Islet of Langerhans (tissue), 1 donor: Measurements from ENCODE around the gene UBE2C.

ENCODE experiments used
- FAIRE-seq: peaks from one replicate; lab custom pipeline; 2011; peaks lifted over from hg19 to GRCh38; lab: Jason Lieb, UNC

Gene UBE2C

DNA sequence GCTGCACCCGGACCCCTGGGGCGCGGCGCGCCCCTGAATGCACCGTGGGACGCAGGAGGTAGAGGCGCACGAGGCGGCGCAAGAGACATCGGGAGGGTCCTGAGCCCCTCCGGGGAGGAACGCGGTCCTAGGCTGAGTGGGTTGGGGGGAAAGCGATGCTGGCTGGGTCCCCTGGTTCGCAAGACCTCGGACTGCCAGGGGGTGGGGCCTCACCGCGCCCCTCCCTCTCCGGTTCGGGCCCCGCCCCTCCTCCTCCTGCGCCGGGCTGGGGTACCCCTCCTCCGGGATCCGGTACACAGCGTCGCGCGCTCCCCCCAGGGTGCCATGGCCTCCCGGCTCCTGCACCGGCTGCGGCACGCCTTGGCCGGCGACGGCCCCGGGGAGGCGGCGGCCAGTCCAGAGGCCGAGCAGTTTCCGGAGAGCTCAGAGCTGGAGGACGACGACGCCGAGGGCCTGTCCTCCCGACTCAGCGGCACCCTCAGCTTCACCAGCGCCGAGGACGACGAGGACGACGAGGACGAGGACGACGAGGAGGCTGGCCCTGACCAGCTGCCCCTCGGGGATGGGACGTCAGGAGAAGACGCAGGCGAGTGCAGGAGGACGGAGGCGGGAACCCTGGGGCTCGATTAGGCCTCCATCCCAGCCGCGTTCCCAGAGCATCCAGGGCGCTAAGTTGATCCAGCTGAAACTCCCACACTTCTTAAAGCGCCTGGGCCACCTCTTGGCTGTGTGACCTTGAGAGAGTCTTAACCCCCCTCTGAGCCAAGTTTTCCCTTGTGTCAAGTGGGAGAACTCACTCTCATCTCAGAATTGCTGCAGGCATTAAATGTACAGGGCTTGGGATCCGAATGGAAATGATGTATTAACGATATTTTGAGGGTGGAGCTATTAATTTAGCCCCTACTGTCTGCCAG, 21.7 kb downstream of the UBE2C start:
- FAIRE-seq = no peak

DNA sequence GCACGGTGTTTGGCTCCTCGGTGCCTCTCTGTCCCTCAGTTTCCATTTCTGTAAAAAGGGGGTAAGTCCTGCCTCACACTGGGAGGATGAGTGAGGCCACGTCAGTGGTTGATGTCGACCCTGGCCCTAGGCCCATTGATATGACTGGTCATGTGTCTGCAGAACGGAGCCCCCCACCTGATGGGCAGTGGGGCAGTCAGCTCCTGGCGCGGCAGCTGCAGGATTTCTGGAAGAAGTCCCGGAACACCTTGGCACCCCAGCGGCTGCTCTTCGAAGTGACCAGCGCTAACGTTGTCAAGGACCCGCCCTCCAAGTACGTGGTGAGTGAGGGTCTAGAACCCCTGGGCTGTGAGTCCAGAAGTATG, 22.3 kb downstream of the UBE2C start:
- FAIRE-seq = no peak

DNA sequence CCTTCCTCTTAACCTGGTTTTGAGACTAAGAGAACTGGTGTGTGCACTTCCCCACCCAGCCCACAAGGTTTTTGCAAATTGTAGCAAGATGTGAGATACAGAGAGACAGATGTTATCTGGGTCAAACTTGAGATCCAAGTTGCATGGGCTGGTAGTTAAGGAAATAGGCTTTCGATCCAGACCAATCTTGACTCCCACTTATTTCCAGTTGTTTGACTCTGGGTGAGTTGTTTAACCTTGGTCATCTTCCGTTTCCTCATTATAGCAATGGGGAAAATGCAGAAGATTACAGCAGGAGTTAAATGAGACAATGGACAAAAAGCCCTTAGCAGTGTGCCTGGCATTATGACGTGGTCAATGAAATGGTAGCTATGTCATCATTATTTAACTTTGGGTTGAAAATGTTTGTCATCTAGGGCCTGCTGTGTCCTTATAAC, 22.9 kb downstream of the UBE2C start:
- FAIRE-seq = no peak

DNA sequence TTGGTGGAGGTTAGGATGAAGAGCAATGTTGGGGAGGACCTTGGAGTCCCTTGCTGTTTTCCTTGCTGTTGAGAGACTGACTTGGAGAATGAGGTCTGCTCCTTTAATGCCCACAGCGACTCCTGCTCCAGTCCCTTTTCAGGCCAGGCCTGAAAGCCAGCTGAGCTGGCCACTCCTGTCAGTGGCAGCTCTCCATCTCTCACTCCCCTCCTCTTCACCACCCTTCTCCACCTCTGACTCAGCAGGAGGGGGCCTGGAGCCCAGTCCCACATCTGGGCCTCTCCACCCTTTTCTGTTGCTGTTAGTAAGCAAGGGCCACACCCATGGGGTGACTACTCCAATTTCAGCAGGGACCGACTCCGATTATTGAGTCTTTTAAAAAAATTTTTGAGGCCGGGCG, 23.4 kb downstream of the UBE2C start:
- FAIRE-seq = no peak

DNA sequence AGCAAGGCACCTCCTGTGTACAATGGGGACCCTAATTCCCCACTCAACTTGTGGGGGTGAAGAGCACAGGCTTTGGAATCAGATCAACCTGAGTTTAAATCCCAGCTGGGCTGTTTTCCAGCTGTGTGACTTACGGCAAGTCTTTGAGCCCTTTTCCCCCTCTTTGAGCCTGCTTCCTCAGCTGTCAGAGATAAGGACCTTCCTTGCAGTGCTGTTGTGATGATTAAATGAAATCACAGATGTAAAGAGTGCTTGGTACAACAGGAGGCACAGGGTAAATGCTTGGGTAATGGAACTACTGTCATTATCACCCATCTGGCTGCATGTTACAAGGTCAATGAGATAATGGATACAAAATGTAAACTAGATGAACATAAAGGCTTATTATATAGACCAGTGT, 24.4 kb downstream of the UBE2C start:
- FAIRE-seq = no peak

DNA sequence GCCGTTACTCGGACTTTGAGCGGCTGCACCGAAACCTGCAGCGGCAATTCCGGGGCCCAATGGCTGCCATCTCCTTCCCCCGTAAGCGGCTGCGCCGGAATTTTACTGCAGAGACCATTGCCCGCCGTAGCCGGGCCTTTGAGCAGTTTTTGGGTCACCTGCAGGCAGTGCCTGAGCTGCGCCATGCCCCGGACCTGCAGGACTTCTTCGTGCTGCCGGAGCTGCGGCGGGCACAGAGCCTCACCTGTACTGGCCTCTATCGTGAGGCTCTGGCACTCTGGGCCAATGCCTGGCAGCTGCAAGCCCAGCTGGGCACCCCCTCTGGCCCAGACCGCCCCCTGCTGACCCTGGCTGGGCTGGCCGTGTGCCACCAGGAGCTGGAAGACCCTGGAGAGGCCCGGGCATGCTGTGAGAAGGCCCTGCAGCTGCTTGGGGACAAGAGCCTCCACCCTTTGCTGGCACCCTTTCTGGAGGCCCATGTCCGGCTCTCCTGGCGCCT, 28.3 kb downstream of the UBE2C start:
- no peak for FAIRE-seq

DNA sequence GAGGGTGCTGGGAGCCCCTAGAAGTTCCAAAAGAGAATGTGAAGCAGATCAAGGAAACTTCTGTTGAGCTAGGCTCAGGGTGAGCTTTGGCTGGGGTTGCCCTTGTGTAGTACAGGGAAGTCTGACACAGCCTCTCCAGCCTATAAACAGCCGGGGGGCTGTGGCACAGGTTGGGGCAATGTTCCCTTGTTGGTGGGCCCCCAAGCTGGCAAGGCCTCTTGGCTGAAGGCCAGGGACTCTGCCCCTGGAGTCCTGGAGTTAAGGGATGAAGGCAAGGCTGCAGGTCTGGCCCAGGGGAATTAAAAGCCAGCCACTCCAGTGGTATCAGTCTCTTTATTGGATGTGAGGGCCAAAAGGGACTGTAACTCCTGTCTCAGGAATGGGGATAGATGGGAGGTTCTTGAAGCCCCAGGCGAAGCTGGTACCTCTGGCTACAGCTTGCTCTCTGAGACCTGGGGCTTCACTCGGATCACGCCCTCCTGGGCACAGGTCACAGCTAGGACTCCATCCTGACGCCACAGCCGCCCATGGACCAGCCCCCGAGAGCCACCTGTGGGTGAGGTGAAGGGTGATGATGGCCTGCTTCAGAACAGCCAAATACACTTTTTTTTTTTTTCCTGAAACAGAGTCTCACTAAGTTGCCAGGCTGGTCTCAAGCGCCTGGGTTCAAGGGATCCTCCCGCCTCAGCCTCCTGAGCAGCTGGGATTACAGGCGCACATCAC, 29.1 kb downstream of the UBE2C start:
- FAIRE-seq = no peak

DNA sequence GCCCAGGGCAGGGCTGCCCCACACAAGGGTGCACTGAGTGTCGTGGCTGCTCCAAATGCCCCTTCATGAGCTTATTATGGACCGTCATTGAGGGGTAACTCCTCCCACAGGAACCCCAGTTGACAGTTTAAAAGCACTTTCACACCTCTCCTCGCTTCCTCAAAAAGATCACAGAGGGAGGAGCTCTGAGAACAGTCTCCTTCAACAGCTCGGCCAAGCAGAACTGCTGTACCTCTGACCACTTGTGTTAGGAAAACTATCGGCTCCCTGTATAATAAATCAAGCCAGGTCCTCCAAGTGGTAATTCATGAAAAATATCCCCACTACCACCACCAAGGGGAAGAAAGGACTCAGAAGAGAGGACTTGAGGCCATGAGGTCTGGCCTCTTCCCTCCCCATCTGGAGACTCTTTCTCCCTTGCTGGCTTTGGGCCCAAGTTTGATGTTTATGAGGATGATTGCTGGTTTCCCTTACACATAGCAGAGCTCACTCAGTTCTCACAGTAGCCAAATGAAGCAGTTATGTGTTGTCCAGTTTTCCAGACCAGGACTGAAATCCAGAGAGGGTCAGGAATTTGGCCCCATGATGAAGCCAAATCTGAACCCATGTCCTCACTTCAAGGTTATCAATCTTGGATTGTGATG, 29.8 kb downstream of the UBE2C start:
- FAIRE-seq = no peak

DNA sequence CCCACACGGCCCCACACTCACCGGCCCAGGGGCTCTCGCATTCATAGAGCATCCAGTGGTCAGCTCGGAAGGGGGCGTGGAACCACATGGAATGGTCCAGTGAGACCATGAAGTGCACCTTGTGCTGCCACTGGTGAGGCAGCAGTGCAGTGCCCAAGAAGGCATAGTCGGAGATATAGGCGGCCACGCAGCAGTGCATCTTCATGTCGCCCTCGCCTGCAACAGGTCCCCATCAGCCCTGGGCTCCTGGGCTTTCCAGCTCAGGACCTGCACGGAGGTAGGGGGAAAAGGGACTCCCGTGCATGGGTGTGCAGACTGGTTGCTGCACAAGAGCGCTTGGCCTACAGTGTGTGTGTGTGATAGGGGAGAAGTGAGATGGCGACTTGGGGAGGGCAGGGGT, 31.1 kb downstream of the UBE2C start:
- no peak for FAIRE-seq

DNA sequence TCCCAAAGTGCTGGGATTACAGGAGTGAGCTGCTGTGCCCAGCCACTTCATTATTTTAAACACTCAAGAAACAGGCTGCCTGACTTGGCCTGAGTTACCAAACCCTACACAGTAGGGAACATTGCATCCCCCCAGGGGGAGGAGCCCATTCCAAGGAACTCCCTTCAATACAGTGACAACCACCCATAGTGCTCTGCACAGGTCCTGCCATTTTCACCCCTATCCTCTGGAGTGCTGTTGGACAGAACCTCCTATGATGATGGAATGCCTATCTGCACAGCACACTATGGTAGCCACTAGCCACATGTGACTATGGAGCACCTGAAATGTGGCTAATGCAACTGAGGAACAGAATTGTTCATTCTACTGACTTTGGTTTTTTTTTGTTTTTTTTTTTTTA, 33.0 kb downstream of the UBE2C start:
- FAIRE-seq = no peak

DNA sequence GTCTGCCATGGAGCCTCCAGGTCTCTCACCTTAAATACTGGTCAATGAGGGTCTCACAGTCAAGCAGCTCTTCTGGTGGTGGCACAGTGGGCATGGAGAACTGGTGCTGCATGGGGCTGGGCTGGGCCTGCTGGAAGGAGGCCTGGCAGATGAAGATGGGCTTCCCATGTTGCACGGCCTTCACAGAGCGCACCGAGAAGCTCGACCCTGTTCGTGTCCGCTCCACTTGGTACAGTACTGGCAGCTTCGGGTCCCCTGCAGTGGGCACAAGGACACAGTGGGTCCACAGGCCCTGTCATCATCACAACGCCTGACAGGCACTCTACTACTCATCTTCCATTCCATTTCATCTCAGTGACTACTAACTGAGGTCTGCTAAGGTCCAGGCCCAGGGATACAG, 36.0 kb downstream of the UBE2C start:
- FAIRE-seq = no peak

DNA sequence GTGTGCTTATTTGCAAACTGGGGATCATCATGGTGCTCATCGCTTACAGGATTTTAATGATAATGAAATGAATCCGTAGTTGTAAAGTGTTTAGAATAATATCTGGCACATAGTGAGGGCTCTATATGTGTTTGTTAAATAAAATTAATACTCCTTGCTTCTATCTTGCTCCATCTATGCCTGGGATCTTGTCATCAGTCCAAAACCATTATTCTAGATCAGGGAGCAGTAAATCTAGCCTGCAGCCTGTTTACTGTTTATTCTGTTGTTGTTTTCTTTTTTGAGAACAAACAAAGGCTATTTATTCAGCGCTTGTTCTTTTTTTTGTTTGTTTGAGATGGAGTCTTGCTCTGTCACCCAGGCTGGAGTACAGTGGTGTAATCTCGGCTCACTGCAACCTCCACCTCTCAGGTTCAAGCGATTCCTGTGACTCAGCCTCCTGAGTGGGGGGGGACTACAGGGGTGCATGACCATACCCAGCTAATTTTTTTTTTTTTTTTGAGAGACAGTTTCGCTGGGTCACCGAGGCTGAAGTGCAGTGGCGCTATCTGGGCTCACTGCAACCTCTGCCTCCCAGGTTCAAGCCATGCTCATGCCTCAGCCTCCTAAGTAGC, 36.6 kb downstream of the UBE2C start:
- no peak for FAIRE-seq

DNA sequence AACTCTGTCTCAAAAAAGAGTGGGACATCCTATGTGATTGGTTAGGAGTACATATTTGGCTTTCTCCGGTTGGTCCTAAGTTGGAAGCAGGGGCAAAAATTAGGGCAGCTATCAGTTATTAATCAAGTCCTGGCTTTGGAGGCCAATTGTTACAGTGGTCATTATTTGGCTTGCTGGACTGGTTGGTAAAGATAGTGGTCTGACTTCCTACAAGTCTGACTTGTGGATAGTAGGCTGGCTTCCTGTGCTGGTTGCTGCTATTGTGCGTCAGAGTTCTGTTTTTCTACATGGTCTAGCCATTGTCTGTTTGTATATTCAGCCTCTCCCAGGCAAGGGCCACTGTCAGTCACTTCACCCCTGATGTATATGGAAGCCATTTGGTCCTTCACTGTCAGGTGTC, 37.8 kb downstream of the UBE2C start:
- no peak for FAIRE-seq

DNA sequence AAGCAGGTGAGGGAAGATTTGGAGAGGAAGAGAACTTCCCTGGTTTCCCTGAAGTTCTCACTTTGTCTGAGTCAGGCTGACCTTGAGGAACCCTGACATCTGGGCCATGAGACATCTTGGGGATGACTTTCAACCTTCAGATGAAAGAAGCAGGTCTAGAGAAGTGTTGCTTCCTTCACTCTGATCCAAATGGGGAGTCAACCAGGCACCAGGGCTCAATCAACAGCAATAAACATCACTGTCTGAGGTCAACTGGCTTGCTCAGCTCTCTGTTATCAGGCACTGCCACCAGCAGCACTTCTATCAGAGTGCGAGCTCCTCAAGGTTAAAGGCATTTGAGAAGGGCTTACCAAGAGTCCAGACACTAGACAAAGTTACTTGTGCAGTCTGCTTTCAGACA, 38.5 kb downstream of the UBE2C start:
- no peak for FAIRE-seq

DNA sequence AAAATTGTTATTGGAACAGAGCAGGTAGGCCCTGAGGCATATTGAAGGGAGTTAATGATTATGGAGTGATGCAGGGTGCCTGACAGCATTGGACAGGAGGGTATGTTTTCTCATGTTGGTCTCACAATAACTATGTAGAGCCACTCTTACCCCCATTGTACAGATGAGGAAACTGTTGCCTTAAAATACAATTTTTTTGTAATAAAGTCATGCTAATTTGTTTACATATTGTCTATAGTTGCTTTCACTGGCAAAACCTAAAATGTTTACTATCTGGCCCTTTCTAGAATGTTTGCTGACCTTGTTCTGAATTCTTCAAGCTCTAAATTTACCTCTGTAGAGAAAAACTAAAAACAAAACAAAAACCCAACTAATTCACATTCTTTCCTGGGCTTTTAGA, 39.1 kb downstream of the UBE2C start:
- no peak for FAIRE-seq

DNA sequence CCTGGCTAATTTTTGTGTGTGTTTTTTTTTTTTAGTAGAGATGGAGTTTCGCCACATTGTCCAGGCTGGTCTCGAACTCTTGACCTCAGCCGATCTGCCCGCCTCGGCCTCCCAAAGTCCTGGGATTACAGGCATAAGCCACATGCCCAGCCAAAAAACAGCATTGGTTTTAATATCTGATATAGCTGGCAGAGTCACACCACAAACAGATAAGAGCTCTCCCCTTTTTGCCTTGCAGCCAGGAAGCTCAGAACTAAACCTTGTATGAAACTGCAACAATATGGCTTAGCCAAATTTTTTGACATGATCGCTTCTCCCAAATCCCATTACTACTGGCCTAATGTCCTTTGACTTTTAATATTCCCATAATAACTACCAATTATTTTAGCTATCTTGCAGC, 39.9 kb downstream of the UBE2C start:
- no peak for FAIRE-seq

DNA sequence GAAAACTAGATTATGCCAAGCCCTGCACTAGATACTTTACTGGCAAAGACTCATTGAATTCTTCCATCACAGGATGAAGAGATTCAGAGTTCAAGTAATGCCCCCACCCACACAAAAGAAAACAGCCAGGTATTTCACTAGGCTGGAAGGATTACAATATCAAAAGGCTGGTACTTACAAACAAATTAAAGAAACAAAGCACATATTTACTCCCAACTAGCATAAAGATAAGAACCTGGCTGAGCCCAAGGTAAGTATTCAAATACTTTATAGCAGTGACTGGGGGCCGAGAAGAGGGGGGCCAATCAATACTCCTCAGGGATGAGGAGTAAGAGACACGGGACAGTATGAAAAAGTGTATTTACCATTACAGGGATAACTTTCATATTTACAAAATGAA, 41.0 kb downstream of the UBE2C start:
- FAIRE-seq = no peak

DNA sequence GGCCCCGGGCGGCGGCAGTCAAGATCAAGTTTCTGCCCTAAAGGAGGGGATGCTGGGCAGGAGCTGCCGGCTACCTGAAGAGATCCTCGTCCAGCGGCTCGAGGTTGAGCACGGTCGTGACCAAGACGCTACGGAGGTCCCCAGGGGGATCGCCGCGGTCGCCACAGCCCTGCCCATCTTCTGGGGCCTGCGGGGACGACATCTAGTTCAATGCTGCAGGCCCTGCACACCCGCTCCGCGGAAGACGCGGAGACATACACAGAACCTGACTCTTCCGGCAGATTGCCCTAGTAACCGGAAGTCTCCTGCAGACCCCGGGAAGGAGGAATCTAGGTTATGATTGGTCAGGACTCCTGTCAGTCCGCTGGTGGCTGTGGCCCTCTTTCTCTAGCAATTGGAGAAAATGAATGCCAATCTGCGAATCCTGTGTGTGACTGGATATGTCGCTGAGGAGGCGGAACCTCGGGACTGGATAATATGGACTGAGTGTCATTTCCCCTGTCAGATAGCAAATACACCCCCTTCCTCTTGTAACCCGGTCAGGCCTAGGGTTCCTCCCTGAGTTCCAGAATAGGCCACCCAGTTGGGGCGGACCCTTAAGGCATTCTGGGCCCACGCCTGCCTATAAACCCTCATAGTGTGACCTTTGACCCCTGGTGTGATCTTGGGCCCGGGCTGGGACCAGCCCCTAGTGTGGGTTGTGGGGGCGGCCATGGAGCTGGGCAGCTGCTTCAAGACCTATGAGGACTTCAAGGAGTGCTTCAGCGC, 44.9 kb downstream of the UBE2C start, which contains the start of the genes ACOT8 and ZSWIM3:
Gene ACOT8 (minus strand): TSS at position 279 of the 768 bp plus-strand sequence. CDS start 77 bp downstream, at position 202.
Gene ZSWIM3 (plus strand): TSS at position 501 of the 768 bp plus-strand sequence. CDS start 212 bp downstream, at position 713.
- peak; percentile 93 for FAIRE-seq

DNA sequence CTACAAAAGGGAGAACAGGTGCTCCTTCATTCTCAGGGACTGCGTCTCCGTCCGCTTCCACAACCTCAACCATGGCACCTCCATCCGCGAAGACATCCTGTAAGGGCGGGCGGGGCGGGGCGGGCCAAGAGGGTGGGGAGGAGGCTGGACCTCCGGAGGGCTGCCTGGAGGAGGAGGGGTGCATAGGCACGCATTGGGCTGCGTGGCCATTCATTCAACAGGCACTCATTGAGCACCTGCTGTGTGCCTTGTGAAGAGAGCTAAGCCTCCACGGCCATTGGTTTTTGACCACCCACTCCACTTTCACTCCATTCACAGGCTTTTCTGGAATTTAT, 45.4 kb downstream of the UBE2C start:
- FAIRE-seq = no peak

DNA sequence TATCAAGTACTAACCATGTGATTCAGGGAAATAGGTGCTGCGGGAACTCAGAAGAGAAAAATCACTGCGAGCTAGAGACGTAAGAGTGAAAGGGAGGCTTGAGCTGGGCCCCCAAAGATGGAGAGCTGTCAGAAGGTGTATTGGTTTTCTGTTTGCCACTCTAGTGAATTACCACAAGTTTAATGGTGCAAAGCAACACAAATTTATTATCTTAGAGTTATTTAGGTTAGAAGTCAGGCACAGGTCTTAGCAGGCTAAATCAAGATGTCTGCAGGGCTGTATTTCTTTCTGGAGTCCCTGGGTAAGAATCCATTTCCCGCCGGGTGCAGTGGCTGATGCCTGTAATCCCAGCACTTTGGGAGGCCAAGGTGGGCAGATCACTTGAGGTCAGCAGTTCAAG, 47.5 kb downstream of the UBE2C start:
- FAIRE-seq = no peak

DNA sequence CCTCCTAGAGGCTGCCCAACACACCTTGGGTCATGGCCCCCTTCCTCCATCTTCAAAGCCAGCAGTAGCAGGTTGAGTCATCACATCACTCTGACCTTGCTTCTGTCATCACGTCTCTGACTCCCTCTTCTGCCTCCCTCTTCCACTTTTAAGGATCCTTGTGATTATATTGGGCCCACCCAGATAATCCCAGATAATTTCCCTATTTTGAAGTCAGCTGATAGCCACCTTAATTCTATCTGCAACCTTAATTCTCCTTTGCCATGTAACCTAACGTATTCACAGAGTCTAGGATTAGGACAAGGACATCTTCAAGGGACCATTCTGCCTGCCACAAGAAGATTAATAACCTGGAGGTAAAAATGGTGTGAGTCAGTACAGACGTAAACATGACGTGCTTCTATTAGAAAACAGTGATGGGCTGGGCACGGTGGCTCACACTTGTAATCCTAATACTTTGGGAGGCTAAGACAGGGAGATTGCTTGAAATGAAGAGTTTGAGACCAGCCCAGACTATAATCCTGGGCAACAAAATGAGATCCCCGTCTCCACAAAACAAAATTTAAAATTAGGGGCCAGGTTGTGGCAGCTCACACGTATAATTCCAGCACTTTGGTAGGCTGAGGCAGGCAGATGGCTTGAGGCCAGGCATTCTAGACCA, 48.2 kb downstream of the UBE2C start:
- no peak for FAIRE-seq
